MM.1S (cell line): ENCODE results near the gene EPHA6.

Experiments
- DNase-seq: peaks from one replicate; pipeline ENCODE4 v3.0.0-alpha.2; 2015
- H2AFZ ChIP-seq: fragments of 300-600 bp; sonication (generic); 2 replicates; pipeline ENCODE4 v1.6.0; 2016; ENCODE audit warnings: antibody characterized with exemption, low read length
- H3F3A ChIP-seq: fragments of 300-600 bp; sonication (generic); 2 replicates; pipeline ENCODE4 v1.6.1; 2016; ENCODE audit warnings: mild to moderate bottlenecking, antibody characterized with exemption, low read length, moderate library complexity, mixed read lengths; ENCODE audit not compliant: insufficient read depth
- H3K27ac ChIP-seq: fragments of 300-600 bp; sonication (generic); 2 replicates; pipeline ENCODE4 v1.5.1; 2016; ENCODE audit warnings: mild to moderate bottlenecking, low read length
- H3K27me3 ChIP-seq: fragments of 300-600 bp; sonication (generic); replicated peaks from 2 replicates; pipeline ENCODE4 v1.6.0; 2016; ENCODE audit warnings: low read length; ENCODE audit not compliant: insufficient read depth
- H3K36me3 ChIP-seq: fragments of 300-600 bp; sonication (generic); replicated peaks from 2 replicates; pipeline ENCODE4 v1.6.1; 2016; ENCODE audit warnings: mild to moderate bottlenecking, low read length, mixed read lengths; ENCODE audit not compliant: insufficient read depth
- H3K4me1 ChIP-seq: fragments of 300-600 bp; sonication (generic); 2 replicates; pipeline ENCODE4 v1.6.1; 2016; ENCODE audit warnings: low read length, mixed read lengths
- H3K4me2 ChIP-seq: fragments of 300-600 bp; sonication (generic); 2 replicates; pipeline ENCODE4 v1.6.0; 2016; ENCODE audit warnings: low read depth, low read length
- H3K4me3 ChIP-seq: fragments of 300-600 bp; sonication (generic); 2 replicates; pipeline ENCODE4 v1.5.1; 2016; ENCODE audit warnings: low read length, mixed read lengths
- H3K79me2 ChIP-seq: fragments of 300-600 bp; sonication (generic); 2 replicates; pipeline ENCODE4 v1.6.1; 2016; ENCODE audit warnings: mixed run types, low read length, mixed read lengths
- H3K9ac ChIP-seq: fragments of 300-600 bp; sonication (generic); 2 replicates; pipeline ENCODE4 v1.6.1; 2016; ENCODE audit warnings: low read length, mixed read lengths
- H3K9me2 ChIP-seq: fragments of 300-600 bp; sonication (generic); replicated peaks from 2 replicates; pipeline ENCODE4 v1.6.1; 2016; ENCODE audit warnings: mild to moderate bottlenecking, low read length, mixed read lengths; ENCODE audit not compliant: insufficient read depth
- H3K9me3 ChIP-seq: fragments of 300-600 bp; sonication (generic); replicated peaks from 2 replicates; pipeline ENCODE4 v1.6.1; 2016; ENCODE audit warnings: mild to moderate bottlenecking, low read length, mixed read lengths; ENCODE audit not compliant: insufficient read depth
- H4K20me1 ChIP-seq: fragments of 300-600 bp; sonication (generic); 2 replicates; pipeline ENCODE4 v1.6.1; 2016; ENCODE audit warnings: mild to moderate bottlenecking, low read length, moderate library complexity, mixed read lengths; ENCODE audit not compliant: insufficient read depth
- EZH2 ChIP-seq: fragments of 300-600 bp; sonication (generic); optimal IDR thresholded peaks from 2 replicates; pipeline ENCODE3; 2017; ENCODE audit warnings: low read depth, mild to moderate bottlenecking, antibody characterized with exemption, low read length, mixed read lengths
- EZH2phosphoT487 ChIP-seq: fragments of 300-600 bp; sonication (generic); IDR thresholded peaks from 2 replicates; pipeline ENCODE4 v1.6.1; 2018; ENCODE audit warnings: antibody characterized with exemption, low read length
- TF ChIP-seq, protein P1 (sequence below): fragments of 300-600 bp; sonication (generic); IDR thresholded peaks from 2 replicates; pipeline ENCODE4 v1.5.1; 2016; ENCODE audit warnings: antibody characterized with exemption, low read length, mixed read lengths

EPHA6 gene

DNA sequence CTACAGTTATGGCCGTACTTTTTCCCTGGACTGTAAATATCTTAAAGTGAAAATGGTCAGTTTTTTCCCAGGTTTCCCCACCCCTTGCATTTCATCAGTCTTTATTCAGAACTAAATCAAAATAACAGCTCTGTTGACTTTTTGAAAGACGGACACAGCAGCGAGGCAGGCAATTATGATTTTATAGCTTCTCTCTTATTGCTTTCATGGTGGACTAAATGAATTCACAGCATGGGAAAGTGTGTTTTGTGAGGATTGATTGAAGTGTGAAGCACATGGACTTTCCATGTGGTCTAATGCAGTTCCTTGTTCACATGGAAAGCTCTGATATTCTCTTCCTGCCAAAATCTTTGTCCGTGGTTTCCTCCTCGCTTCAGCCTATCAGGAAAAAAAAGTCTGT lies 681.5 kb downstream of the EPHA6 start:
- no peak overlapping the region for H3K4me2 ChIP-seq
- H3K36me3 ChIP-seq = no peaks in the 10 kb centered on the region
- H3K27me3 ChIP-seq = no peaks in the 10 kb centered on the region
- H3K4me3 ChIP-seq = no peak overlapping the region
- no peaks in the 10 kb centered on the region for H3K4me1 ChIP-seq
- no peak overlapping the region for H2AFZ ChIP-seq
- H3K27ac ChIP-seq = no peak overlapping the region
- no peaks in the 10 kb centered on the region for H3K79me2 ChIP-seq
- H4K20me1 ChIP-seq = no peaks in the 10 kb centered on the region
- no peak for TF ChIP-seq EZH2
- TF ChIP-seq EZH2phosphoT487 = no peak
- TF ChIP-seq, protein P1, sequence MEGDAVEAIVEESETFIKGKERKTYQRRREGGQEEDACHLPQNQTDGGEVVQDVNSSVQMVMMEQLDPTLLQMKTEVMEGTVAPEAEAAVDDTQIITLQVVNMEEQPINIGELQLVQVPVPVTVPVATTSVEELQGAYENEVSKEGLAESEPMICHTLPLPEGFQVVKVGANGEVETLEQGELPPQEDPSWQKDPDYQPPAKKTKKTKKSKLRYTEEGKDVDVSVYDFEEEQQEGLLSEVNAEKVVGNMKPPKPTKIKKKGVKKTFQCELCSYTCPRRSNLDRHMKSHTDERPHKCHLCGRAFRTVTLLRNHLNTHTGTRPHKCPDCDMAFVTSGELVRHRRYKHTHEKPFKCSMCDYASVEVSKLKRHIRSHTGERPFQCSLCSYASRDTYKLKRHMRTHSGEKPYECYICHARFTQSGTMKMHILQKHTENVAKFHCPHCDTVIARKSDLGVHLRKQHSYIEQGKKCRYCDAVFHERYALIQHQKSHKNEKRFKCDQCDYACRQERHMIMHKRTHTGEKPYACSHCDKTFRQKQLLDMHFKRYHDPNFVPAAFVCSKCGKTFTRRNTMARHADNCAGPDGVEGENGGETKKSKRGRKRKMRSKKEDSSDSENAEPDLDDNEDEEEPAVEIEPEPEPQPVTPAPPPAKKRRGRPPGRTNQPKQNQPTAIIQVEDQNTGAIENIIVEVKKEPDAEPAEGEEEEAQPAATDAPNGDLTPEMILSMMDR = no peak
- no peaks in the 10 kb centered on the region for H3F3A ChIP-seq
- DNase-seq = no peak
- no peak overlapping the region for H3K9ac ChIP-seq
- H3K9me3 ChIP-seq = no peaks in the 10 kb centered on the region
- no peaks in the 10 kb centered on the region for H3K9me2 ChIP-seq

DNA sequence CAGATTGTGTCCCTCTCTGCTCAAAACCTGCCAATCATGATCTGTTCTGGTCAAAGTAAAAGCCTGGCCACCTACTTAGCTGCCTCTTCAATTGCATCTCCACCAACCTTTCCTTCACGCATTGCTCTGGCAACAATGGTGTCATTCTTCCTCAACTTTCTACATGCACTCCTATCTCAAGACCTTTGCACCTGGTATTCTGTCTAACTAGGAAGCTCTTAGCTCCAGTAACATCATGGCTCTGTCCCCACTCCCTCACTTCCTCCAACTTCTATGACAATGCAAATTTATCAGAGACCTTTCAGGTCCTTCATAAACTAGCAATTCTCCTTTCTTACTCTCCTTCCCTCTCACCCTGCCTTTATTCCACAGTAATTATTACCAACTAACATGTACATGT lies 682.7 kb downstream of the EPHA6 start:
- Histone ChIP-seq H3K4me2 (no peak overlapping the region), H3K27me3 (no peaks in the 10 kb centered on the region), H2AFZ (no peak overlapping the region), H3K36me3 (no peaks in the 10 kb centered on the region), H3K4me1 (no peaks in the 10 kb centered on the region), H3K27ac (no peak overlapping the region), H3F3A (no peaks in the 10 kb centered on the region), H3K9me2 (no peaks in the 10 kb centered on the region), H3K79me2 (no peaks in the 10 kb centered on the region), H4K20me1 (no peaks in the 10 kb centered on the region), H3K9me3 (no peaks in the 10 kb centered on the region), H3K9ac (no peak overlapping the region), H3K4me3 (no peak overlapping the region)
- DNase-seq = no peak
- no peak for TF ChIP-seq EZH2phosphoT487
- TF ChIP-seq EZH2 = no peak
- TF ChIP-seq, protein P1 = no peak

DNA sequence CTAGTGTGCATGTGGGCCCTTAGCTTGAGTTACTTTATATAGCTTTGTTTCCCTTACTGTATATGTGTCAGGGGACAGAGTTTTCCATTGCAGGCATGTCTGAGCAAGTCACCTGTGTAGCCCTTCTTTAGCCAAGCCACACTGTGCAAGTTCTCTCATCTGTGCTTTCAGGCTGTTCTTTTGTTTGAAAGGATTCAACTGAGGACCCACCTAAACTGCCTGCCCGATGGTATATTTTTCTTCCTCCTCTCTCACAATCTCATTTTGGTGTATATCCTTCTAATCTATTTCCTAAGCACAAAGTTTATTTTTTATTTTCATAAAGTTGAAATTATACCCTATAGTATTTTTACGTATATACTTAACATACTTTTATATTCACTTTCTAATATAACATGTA lies 690.1 kb downstream of the EPHA6 start:
- no peaks in the 10 kb centered on the region for H3K27me3 ChIP-seq
- no peak overlapping the region for H3K4me3 ChIP-seq
- no peak overlapping the region for H3K27ac ChIP-seq
- no peaks in the 10 kb centered on the region for H3K9me3 ChIP-seq
- no peak for DNase-seq
- no peak overlapping the region for H3K4me2 ChIP-seq
- H3K4me1 ChIP-seq = no peaks in the 10 kb centered on the region
- no peak overlapping the region for H3K9ac ChIP-seq
- H2AFZ ChIP-seq = no peak overlapping the region
- H3K9me2 ChIP-seq = no peaks in the 10 kb centered on the region
- no peaks in the 10 kb centered on the region for H3K36me3 ChIP-seq
- no peaks in the 10 kb centered on the region for H3F3A ChIP-seq
- H3K79me2 ChIP-seq = no peaks in the 10 kb centered on the region
- no peaks in the 10 kb centered on the region for H4K20me1 ChIP-seq
- TF ChIP-seq EZH2 (no peak), EZH2phosphoT487 (no peak)
- TF ChIP-seq, protein P1 = no peak

DNA sequence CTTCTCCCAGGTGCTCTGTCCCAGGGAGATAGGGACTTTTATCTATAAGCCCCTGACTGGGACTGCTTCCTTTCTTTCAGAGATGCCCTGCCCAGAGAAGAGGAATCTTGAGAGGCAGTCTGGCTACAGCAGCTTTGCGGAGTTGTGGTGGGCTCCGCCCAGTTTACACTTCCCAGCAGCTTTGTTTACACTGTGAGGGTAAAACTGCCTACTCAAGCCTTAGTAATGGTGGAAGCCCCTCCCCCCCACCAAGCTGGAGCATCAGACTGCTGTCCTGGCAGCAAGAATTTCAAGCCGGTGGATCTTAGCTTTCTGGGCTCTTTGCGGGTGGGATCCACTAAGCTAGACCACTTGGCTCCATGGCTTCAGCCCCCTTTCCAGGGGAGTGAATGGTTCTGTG lies 696.4 kb downstream of the EPHA6 start:
- no peak for TF ChIP-seq EZH2
- TF ChIP-seq, protein P1 = no peak
- TF ChIP-seq EZH2phosphoT487 = no peak
- no peaks in the 10 kb centered on the region for H3K9me2 ChIP-seq
- no peaks in the 10 kb centered on the region for H3K9me3 ChIP-seq
- no peaks in the 10 kb centered on the region for H3K27me3 ChIP-seq
- no peak overlapping the region for H3K4me2 ChIP-seq
- H3F3A ChIP-seq = no peaks in the 10 kb centered on the region
- H3K9ac ChIP-seq = no peak overlapping the region
- H3K4me3 ChIP-seq = no peak overlapping the region
- DNase-seq = no peak
- H3K36me3 ChIP-seq = no peaks in the 10 kb centered on the region
- H2AFZ ChIP-seq = no peak overlapping the region
- H3K79me2 ChIP-seq = no peaks in the 10 kb centered on the region
- no peaks in the 10 kb centered on the region for H3K4me1 ChIP-seq
- H4K20me1 ChIP-seq = no peaks in the 10 kb centered on the region
- H3K27ac ChIP-seq = no peak overlapping the region
